Fibroblast of skin of scalp (primary cell): Measurements from ENCODE around the gene KICS2. TPM values are rescaled to one million over a fixed set of nuclear protein-coding genes. Genes with fewer than 3 reads are reported as not detected.
A peak's percentile ranks its signal among the peaks of the same experiment; 100 is the strongest.
"Not testable (repeated sequence)": the region's sequence is repeated elsewhere in the genome, so short reads cannot be mapped to it uniquely, and the experiment has no call there.

Experiments used
- DNase-seq: peaks from one replicate; pipeline ENCODE4 v3.0.0-alpha.2; 2013
- polyA plus RNA-seq, 2 experiments: library from polyadenylated mRNA; unstranded; fragments of 120-200 nt; gene quantifications; one replicate each; pipeline ENCODE4 v1.2.1, GENCODE V29; 2013; ENCODE audit not compliant: insufficient read length in 2 of 2

Gene KICS2
- 2.3 TPM for polyA plus RNA-seq (2013, experiment 1 of 2; ENCODE audit: insufficient read length)
- 2.6 TPM for polyA plus RNA-seq (2013, experiment 2 of 2; ENCODE audit: insufficient read length)

- peak; percentile 94 for DNase-seq
Measured at GRCh38 chr12:64222009-64222765, at the start of gene KICS2. Gene KICS2, minus strand, starts transcription at chr12:64222296. Its CDS starts 59 bp downstream, at chr12:64222237.

- no peak for DNase-seq
Measured at GRCh38 chr12:64270411-64270810, 48.3 kb upstream of the KICS2 start.

GRCh38 chr12:64269161-64269560 lies 47.1 kb upstream of the KICS2 start:
- no peak for DNase-seq

- no peak for DNase-seq
Measured at GRCh38 chr12:64268409-64268808, 46.3 kb upstream of the KICS2 start.

GRCh38 chr12:64265839-64266238 lies 43.7 kb upstream of the KICS2 start:
- DNase-seq: no peak

GRCh38 chr12:64261813-64262212 lies 39.7 kb upstream of the KICS2 start:
- no peak for DNase-seq

- DNase-seq: no peak
Measured at GRCh38 chr12:64258576-64258975, 36.5 kb upstream of the KICS2 start.

- peak; percentile 68 for DNase-seq
Measured at GRCh38 chr12:64256166-64256800, 34.2 kb upstream of the KICS2 start.

GRCh38 chr12:64255249-64255648 lies 33.2 kb upstream of the KICS2 start:
- no peak for DNase-seq

GRCh38 chr12:64253356-64253755 lies 31.3 kb upstream of the KICS2 start:
- no peak for DNase-seq

GRCh38 chr12:64252681-64253080 lies 30.6 kb upstream of the KICS2 start:
- peak; percentile 28 for DNase-seq

- no peak for DNase-seq
Measured at GRCh38 chr12:64243809-64244208, 21.7 kb upstream of the KICS2 start.

GRCh38 chr12:64240781-64241180 lies 18.7 kb upstream of the KICS2 start:
- DNase-seq: peak; percentile 39

- DNase-seq: no peak
Measured at GRCh38 chr12:64237382-64237781, 15.3 kb upstream of the KICS2 start.

- peak; percentile 28 for DNase-seq
Measured at GRCh38 chr12:64236549-64236948, 14.5 kb upstream of the KICS2 start.

- DNase-seq: peak; percentile 38
Measured at GRCh38 chr12:64232196-64232595, 10.1 kb upstream of the KICS2 start.

GRCh38 chr12:64229796-64230195 lies 7.7 kb upstream of the KICS2 start:
- DNase-seq: no peak

- DNase-seq: no peak
Measured at GRCh38 chr12:64229240-64229639, 7.1 kb upstream of the KICS2 start.

- no peak for DNase-seq
Measured at GRCh38 chr12:64225626-64226025, 3.5 kb upstream of the KICS2 start.

- DNase-seq: peak; percentile 84
Measured at GRCh38 chr12:64221651-64222008, 466 bp downstream of the KICS2 start.

GRCh38 chr12:64220046-64220445 lies 2.0 kb downstream of the KICS2 start:
- no peak for DNase-seq

- DNase-seq: no peak
Measured at GRCh38 chr12:64219145-64219544, 3.0 kb downstream of the KICS2 start.

- DNase-seq: no peak
Measured at GRCh38 chr12:64218597-64218996, 3.5 kb downstream of the KICS2 start.

GRCh38 chr12:64217643-64218042 lies 4.5 kb downstream of the KICS2 start:
- not testable (repeated sequence) for DNase-seq
